HCT116 (cell line): ENCODE data around the gene PRPF19. TPM values are rescaled to one million over a fixed set of nuclear protein-coding genes. Genes with fewer than 3 reads are reported as not detected.

Source experiments
- CBX3 ChIP-seq: IDR thresholded peaks from 2 replicates; pipeline ENCODE4 v1.6.1; 2012; ENCODE audit warnings: low read depth
- CTCF ChIP-seq, 3 experiments: fragments of 200-600 bp in 1 of 3; sonication (generic) in 1 of 3; IDR thresholded peaks in 2 of 3; conservative IDR thresholded peaks in 1 of 3; 2 replicates each; pipeline ENCODE4 v1.5.1; 2012 to 2017; ENCODE audit warnings: low read depth in 2 of 3, low read length in 2 of 3, antibody characterized with exemption in 1 of 3, borderline replicate concordance in 1 of 3, control low read depth in 1 of 3, mild to moderate bottlenecking in 1 of 3, mixed read lengths in 1 of 3, mixed run types in 1 of 3, moderate library complexity in 1 of 3; ENCODE audit not compliant: insufficient read depth in 1 of 3
- TCF7L2 ChIP-seq: IDR thresholded peaks from 2 replicates; pipeline ENCODE4 v1.7.0; 2011; ENCODE audit warnings: borderline replicate concordance, inconsistent platforms; ENCODE audit not compliant: insufficient read depth, insufficient read length; ENCODE audit errors: extremely low read depth
- total RNA-seq: library from RNA; stranded (reverse); gene quantifications from one replicate; pipeline ENCODE4 v1.2.1, GENCODE V29; 2021; ENCODE audit not compliant: unreplicated experiment

The PRPF19 gene
- total RNA-seq, 1 experiment from 2014 or later, result 156 TPM

- TF ChIP-seq CTCF (IDR thresholded peaks at IDR 0.05 in 2 of 3, conservative IDR thresholded peaks at IDR 0.05 in 1 of 3; ENCODE audit: borderline replicate concordance in 1 of 3, insufficient read depth in 1 of 3, low read depth in 2 of 3, low read length in 2 of 3), result no peak
- 0 out of 2 replicates have a peak, but pooled peaks have one; percentile 65 for TF ChIP-seq CBX3
- peak; percentile 32 for TF ChIP-seq TCF7L2
Measured at GRCh38 chr11:60841797-60842667, 64.4 kb downstream of the PRPF19 start, which contains the start of gene CCDC86 (continued).

Other genes with a start within 250 kb of the PRPF19 start
- 0.17 TPM for gene MS4A8, start 207.0 kb downstream of the PRPF19 start, total RNA-seq
- gene MS4A18, start 181.9 kb downstream of the PRPF19 start, total RNA-seq, result not detected
- 1.5 TPM for gene MS4A15, start 149.7 kb downstream of the PRPF19 start, total RNA-seq
- not detected for gene MS4A10, start 121.3 kb downstream of the PRPF19 start, total RNA-seq
- gene CCDC86, start 64.5 kb downstream of the PRPF19 start, total RNA-seq, result 69.6 TPM
- gene PTGDR2, start 50.6 kb downstream of the PRPF19 start, total RNA-seq, result 0.12 TPM
- not detected for gene ZP1, start 39.0 kb downstream of the PRPF19 start, total RNA-seq
- gene TMEM109, start 7.6 kb upstream of the PRPF19 start, total RNA-seq, result 44.4 TPM
- gene TMEM132A, start 17.9 kb upstream of the PRPF19 start, total RNA-seq, result 120 TPM
- gene SLC15A3, start 45.6 kb upstream of the PRPF19 start, total RNA-seq, result not detected
- gene CD6, start 65.1 kb upstream of the PRPF19 start, total RNA-seq, result 1.4 TPM
- gene CD5, start 195.9 kb upstream of the PRPF19 start, total RNA-seq, result 0.22 TPM